Activated naive CD8-positive, alpha-beta T cell (primary cell): ENCODE data around the gene ANKRD13B.

ENCODE experiments used
- H3K27ac Mint-ChIP-seq: one replicate; pipeline ENCODE4 v1.8.0; 2021; ENCODE audit warnings: mixed read lengths
- H3K27me3 Mint-ChIP-seq: one replicate; pipeline ENCODE4 v1.8.0; 2021; ENCODE audit warnings: mixed read lengths
- H3K36me3 Mint-ChIP-seq: one replicate; pipeline ENCODE4 v1.8.0; 2021; ENCODE audit warnings: mixed read lengths
- H3K4me1 Mint-ChIP-seq: one replicate; pipeline ENCODE4 v1.8.0; 2021; ENCODE audit warnings: low read depth, mixed read lengths
- H3K4me3 Mint-ChIP-seq: one replicate; pipeline ENCODE4 v1.8.0; 2021; ENCODE audit warnings: mild to moderate bottlenecking, mixed read lengths
- H3K9me3 Mint-ChIP-seq: one replicate; pipeline ENCODE4 v1.8.0; 2021; ENCODE audit warnings: low read depth, mixed read lengths

Gene ANKRD13B

DNA sequence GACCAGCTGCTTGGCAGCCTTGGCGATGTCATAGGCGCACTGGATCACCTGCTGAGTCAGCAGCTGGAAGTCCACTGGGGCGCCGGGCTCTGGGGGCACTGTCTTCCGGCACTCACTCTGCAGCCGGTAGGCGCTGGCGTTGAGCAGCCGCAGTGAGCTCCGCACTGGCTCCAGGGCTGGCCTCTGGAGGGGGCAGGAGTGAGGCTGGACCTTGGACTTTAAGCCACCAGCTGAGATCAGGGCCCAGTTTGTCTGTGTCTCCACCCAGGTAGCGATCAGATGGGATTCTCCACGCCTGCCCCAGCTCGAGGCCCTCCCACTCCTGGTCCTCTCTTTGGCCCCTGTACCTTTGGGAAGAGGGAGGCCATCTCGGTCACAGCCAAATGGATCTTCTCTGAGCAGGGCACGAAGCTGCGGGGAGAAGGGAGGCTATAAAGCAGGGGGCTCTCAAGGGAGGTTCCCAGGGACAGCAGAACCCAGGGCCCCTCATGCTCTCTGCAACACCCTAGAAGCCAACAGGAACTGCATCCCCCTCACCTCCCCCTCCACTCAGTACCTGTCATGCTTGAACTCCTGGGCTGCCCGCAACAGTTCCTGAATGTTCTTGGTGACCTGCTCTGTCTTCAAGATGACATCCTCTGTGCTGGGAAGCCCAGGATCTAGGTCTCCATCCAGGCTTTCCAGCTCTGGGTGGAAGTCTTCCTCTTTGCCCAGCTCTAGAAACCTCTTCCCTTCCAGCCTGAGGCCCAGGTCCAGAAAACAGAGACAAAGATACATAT, 18.0 kb upstream of the ANKRD13B start:
- H3K4me3 Mint-ChIP-seq = no peak overlapping the region
- no peaks in the 10 kb centered on the region for H3K27me3 Mint-ChIP-seq
- no peaks in the 10 kb centered on the region for H3K9me3 Mint-ChIP-seq
- H3K4me1 Mint-ChIP-seq = peaks cover 11% of the 10 kb centered on the region
- H3K36me3 Mint-ChIP-seq = no peaks in the 10 kb centered on the region
- no peak overlapping the region for H3K27ac Mint-ChIP-seq

DNA sequence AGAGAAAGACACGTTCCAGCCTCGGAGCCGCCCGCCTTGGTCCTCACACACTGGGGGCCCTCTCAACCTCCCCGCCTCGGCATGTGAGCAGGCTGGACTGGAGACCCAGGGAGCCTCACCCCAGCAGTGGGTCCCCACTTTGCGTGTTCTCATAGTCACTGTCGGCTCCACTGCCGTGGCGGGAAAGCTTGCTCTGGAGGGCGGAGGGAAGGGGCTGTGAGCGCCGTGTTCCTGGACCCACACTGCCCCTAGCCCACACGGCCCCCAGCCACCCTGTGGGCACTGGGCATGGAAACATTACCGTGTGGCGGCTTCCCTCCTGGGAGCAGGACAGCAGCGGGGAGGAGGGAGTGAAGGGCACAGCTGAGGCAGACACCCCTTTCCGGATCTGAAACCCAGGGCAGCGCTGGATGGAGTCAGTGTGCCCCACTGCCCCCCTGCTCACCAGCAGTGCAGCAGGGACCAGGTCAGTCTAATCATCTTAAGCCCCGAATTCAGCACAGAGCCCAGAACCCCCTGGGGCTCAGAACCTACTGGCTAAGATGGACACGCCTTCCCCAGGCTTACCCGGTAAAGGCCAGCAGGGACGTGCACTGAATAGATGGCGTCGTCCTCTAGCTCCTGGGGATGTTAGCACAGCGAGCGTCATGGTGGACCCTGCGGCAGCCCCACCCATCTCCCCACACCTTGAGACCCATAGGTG, 17.3 kb upstream of the ANKRD13B start:
- H3K4me1 Mint-ChIP-seq = peaks cover 12% of the 10 kb centered on the region
- H3K9me3 Mint-ChIP-seq = no peaks in the 10 kb centered on the region
- no peak overlapping the region for H3K27ac Mint-ChIP-seq
- H3K27me3 Mint-ChIP-seq = no peaks in the 10 kb centered on the region
- H3K36me3 Mint-ChIP-seq = peaks cover 3% of the 10 kb centered on the region
- no peak overlapping the region for H3K4me3 Mint-ChIP-seq

DNA sequence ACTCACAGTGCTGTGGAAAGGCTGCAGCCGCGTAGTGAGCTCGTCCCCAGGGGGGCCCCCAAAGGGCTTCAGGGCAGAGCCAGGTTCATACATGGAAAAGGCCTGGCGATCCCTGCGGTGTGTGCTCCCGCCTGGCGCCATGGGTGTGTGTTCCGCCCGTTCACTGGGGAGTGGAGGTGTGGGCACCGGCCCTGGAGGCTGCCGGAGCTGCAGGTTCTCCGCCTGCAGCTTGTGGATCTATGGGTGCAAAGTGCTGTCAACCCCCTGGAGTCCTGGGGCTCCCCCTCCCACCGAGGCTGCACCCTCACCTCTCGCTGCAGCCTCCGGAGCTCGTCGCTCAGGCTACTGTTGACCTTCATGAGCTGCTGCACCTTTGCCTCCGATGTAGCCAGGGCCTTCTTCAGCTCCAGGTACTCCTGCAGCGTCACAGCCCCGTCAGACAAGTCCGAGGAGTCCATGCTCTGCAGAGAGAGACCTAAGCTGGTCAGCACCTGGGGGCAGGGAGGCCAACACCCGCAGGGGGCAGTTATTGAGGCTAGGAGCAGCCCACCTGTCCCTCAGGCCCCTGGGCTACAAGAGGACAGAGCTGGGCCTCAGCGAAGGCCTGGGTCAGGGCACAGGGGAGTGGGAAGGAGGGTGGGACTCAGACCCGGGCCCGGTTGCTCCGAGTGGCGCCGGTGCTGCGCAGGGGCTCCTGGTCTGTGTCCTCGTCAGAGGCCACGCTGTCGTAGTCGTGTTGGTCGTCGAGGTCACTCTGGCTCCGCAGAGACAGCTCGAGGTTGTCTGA, 16.5 kb upstream of the ANKRD13B start:
- H3K36me3 Mint-ChIP-seq = peaks cover 3% of the 10 kb centered on the region
- H3K4me3 Mint-ChIP-seq = no peak overlapping the region
- no peaks in the 10 kb centered on the region for H3K9me3 Mint-ChIP-seq
- H3K27me3 Mint-ChIP-seq = no peaks in the 10 kb centered on the region
- H3K4me1 Mint-ChIP-seq = peaks cover 9% of the 10 kb centered on the region
- no peak overlapping the region for H3K27ac Mint-ChIP-seq

DNA sequence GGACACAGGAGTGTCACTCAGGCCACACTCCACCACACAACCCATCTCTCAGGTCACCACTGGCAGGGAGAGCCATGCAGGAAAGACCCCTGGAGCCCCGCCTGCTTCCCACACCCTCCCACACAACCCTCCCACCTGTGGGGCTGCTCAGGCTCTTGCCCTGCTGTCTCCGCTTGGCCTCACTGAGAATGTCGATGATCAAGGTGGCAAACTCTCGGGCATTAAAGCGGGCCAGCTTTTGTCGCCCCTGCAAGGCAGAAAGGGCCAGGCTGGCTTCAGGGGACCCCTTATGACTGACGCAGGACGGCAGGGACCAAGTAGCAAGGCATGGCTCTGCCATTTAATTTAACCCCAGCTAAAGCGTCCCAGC, 15.9 kb upstream of the ANKRD13B start:
- peaks cover 9% of the 10 kb centered on the region for H3K4me1 Mint-ChIP-seq

DNA sequence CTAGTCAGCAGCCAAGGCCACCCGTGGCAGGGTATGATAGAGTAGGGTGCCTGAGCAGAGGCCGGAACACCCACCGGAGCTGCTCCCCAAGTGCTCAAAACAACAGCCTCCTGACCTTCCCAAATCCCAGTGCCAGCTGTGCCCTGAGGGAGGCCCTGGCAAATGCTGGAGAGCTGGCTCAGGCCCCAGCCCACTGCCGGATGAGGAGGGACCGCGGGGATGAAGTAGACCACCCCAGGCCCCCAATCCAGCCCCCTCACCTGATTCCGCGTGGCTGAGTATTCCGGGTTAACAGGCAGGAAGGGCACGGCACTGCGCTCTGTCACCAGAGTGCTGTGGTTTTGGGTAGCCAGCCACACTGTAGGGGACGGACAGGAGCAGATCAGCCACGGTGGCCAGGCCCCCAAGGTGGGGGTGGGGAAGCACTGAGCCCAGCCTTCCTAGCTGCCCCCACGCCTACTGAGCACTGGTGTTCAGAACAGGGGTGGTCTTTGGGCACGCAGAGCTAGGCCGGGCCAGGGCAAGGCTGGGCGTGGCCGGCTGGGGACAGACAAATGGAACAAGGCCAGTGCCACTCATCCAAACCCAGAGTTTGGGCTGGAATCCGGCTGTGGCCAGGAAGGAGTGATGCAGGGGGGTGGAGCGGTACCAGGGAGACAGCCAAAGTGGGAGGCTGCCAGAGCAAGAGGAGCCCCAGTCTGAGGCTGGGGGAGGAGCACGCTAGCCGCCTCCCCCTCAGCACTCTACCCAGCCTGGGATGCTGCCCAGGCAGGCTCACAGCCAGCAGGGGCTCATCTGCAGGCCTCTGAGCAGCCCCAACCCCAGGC, 15.3 kb upstream of the ANKRD13B start:
- Mint-ChIP-seq H3K27me3 (no peaks in the 10 kb centered on the region), H3K4me1 (peaks cover 11% of the 10 kb centered on the region), H3K36me3 (peaks cover 3% of the 10 kb centered on the region), H3K4me3 (no peak overlapping the region), H3K27ac (no peak overlapping the region), H3K9me3 (no peaks in the 10 kb centered on the region)

More for the DNA sequence above, 15.9 kb upstream of the ANKRD13B start:
- Mint-ChIP-seq H3K9me3 (no peaks in the 10 kb centered on the region), H3K4me3 (no peak overlapping the region), H3K36me3 (peaks cover 3% of the 10 kb centered on the region), H3K27me3 (no peaks in the 10 kb centered on the region), H3K27ac (no peak overlapping the region)

DNA sequence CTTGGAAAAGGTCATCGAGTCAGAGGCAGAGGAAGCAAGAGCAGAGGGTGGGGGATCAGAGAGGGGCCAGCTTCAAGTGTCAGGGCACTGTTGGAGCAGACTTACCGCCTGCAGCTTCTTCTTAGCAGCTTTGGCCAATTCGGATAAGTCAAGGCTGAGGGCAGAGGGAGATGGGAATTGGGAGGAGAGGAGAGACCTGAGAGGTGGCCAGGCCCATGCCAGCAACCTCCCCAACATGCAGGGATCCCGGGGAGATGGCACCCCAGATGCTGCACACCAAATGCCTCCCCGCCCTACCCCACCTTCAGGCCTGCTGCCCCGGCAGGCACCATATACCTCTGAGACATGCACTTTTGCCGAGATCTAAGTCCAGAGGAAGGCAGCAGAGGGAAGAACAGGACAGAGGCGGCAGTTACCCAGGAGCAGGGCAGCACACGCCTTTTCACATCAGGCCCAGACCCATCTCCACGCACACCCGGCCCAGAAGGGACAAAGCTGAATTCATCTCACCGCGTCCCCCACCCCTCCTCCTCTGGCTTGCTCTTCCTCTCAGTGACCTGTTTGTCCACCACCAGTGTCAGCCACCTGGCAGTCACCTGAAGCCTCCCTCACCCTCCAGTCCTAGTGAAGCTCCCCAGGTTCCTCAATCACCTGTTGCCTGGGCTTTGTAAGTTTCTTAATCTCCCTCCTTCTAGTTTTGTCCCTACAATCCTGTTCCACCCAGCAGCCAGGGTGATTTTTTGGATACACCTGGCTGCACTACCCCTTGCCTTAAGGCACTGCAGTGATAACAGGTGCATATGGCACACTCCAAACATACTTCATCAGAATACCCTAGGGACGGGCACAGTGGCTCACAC, 14.1 kb upstream of the ANKRD13B start:
- H3K36me3 Mint-ChIP-seq = peaks cover 3% of the 10 kb centered on the region

DNA sequence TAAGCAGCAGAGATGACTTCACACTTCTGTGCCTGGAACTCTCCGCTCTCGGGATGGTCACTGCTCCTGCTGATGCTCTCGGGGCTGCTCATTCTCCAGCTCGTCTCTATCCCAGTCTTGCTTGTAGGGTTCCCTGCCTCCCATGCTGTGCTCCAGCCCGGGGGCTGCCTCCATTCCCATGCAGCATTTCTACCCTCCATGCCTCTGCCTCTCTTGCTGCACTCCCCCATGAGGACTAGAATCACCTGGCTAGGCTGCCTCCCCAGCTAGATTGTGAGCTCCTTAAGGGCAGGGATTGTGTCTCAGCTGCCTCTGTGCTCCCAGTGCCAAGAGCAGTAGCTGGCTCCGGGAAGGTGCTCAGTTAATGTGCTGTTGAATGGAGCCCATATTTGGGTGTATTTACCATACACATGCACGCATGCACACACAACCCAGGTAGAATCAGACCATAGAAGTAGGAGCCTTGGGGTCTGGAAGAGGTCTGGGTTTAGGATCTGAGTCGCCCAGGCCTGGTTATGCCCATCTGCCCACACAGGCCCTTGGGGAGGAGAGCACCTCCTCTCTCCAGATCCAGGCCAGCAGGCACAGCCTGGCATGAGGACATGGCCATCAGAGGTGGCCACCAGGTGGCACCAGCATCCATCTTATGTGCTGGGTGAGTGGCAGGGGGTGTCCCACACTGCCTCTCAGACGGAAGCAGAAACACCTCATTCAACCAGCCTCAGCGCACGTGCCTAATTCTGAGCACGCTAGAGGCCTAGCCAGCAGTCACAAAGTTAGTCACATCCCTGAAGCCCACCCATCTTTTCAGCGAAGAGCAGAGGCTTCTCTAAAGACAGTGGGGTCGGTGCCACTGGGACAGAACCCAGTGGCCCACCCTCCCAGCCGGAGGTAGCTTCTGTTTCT, 12.8 kb upstream of the ANKRD13B start:
- Mint-ChIP-seq H3K27me3 (no peaks in the 10 kb centered on the region), H3K36me3 (peaks cover 3% of the 10 kb centered on the region), H3K4me1 (peaks cover 18% of the 10 kb centered on the region), H3K4me3 (peak overlapping the region; percentile 56), H3K9me3 (no peaks in the 10 kb centered on the region), H3K27ac (peak overlapping the region; percentile 93)

More for the DNA sequence above, 14.1 kb upstream of the ANKRD13B start:
- no peaks in the 10 kb centered on the region for H3K27me3 Mint-ChIP-seq
- H3K4me3 Mint-ChIP-seq = no peak overlapping the region
- peaks cover 9% of the 10 kb centered on the region for H3K4me1 Mint-ChIP-seq
- H3K27ac Mint-ChIP-seq = no peak overlapping the region
- no peaks in the 10 kb centered on the region for H3K9me3 Mint-ChIP-seq

DNA sequence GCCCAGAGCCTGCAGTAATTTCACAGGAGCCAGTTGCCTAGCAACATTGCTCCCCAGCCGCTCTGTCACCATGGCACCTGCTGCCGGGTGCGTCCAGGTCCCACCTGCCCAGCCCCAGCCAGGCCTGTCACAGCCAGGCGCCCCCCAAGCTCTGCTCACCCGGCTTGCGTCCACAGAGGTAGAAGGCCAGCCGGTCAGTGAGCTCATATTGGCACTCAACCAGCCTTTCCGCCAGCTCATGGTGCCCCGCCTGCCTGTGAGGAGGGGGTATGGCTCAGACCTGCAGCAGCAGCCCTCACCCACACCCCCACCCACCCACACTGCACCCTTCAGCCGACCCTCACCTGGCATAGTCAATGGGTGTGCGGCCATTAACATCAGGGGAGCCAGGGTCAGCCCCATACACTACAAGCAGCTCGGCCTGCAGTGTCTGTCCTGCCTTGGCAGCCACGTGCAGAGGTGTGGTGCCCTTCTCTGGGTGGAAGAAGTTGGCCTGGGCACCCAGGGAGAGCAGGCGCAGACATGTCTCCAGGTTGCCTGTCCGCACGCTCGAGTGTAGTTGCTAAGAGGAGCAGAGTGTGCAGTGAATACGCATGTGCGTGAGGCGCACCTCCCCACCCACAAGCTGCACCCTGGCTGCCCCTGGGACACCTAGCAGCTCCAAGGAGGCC, 11.2 kb upstream of the ANKRD13B start:
- Mint-ChIP-seq H3K4me1 (peaks cover 33% of the 10 kb centered on the region), H3K4me3 (no peak overlapping the region), H3K9me3 (no peaks in the 10 kb centered on the region), H3K27ac (peak overlapping the region; percentile 58), H3K27me3 (no peaks in the 10 kb centered on the region), H3K36me3 (peaks cover 3% of the 10 kb centered on the region)

DNA sequence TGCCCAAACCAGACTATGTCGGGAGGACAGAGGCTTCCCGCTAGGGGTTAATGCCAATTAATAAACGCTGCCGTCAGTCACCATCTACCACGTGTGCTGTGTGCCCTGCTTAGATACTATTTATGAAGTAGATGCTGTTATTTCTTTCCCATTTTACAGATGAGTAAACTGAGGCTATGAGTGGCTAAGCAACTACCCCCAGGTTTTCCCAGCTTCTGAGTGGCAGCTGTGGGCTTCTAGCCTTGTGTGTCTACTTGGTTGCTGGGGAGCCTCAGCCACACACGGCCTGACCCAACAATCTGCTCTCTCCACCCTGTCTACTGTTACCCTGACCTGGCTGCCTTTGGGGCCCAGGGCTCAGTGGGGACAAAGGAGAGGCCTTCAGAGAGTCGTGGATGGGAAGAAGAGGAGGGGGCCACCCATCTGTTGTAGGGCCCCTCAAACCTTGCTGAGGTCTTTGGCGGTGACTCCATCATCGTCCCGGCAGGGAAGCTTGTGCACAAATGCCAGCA, 10.6 kb upstream of the ANKRD13B start:
- Mint-ChIP-seq H3K4me1 (peaks cover 37% of the 10 kb centered on the region), H3K36me3 (peaks cover 3% of the 10 kb centered on the region), H3K27me3 (no peaks in the 10 kb centered on the region), H3K9me3 (no peaks in the 10 kb centered on the region), H3K4me3 (no peak overlapping the region), H3K27ac (peak overlapping the region; percentile 58)

DNA sequence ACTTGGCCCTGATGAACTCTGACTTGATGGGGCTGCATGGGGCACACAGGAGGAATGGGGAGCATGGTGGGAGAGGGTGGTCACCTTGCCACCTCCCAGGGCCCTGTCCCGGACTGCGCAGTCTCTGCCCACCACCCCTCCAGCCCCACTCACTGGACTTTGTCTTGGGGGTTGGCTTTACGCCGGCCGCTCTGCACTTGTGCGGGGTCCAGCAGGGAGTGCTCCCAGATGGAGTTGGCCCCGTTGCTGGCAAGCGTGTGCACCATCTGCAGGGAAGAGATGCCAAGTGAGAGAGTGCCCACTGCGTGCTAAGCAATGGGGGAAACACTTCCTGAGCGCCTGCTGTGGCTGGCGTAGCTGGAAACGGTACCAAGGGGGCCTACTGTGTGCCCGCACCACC, 10.2 kb upstream of the ANKRD13B start:
- no peak overlapping the region for H3K27ac Mint-ChIP-seq
- peaks cover 3% of the 10 kb centered on the region for H3K36me3 Mint-ChIP-seq
- no peak overlapping the region for H3K4me3 Mint-ChIP-seq
- peaks cover 41% of the 10 kb centered on the region for H3K4me1 Mint-ChIP-seq
- H3K9me3 Mint-ChIP-seq = no peaks in the 10 kb centered on the region
- no peaks in the 10 kb centered on the region for H3K27me3 Mint-ChIP-seq

DNA sequence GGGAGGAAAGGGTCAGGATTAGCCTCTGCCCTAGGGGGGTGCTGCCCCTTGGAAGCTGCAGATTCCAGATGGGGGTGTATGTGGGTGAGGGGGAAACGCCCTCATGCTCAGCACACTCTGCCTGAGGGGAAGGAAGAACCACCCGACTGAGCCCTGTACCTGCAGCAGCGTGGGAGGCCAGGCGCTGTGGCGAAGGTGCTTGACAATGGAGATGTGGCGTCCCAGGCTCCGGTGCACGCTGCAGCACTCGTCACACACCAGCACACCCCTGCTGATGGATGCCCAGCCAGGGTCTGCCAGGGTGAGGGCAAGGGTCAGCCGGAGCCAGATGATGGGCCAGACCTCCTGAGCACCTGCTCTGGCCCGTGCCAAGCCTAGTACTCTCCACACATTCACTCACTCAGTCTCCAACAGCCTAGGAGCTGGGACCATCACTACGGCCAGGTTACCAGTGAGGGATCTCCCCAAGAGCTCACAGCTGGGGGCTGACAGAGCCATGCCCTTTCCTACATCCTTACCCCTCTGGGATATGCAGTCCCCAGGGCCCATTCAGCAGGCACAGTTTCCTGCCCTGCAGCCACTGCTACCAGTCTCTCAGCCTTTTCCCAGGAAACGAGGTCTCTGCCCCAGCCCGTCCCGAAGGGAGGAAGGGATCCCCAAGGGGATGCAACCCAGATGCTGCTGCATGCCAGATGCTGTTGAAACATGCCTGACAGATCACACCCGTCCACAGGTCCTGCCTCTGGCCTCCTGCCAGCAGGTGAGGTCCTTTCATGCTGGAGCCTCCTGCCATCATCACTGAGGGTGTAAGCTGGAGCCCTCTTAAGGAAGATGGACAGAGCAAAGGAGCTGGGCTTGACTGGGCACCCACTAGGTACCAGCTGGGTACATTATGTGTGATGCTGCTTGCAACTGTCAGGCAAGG, 9.3 kb upstream of the ANKRD13B start:
- Mint-ChIP-seq H3K36me3 (peaks cover 3% of the 10 kb centered on the region), H3K4me3 (peak overlapping the region; percentile 6), H3K27me3 (no peaks in the 10 kb centered on the region), H3K27ac (peak overlapping the region; percentile 50), H3K9me3 (no peaks in the 10 kb centered on the region), H3K4me1 (peaks cover 45% of the 10 kb centered on the region)
